Measurements from ENCODE around the gene DDX10.

DNA sequence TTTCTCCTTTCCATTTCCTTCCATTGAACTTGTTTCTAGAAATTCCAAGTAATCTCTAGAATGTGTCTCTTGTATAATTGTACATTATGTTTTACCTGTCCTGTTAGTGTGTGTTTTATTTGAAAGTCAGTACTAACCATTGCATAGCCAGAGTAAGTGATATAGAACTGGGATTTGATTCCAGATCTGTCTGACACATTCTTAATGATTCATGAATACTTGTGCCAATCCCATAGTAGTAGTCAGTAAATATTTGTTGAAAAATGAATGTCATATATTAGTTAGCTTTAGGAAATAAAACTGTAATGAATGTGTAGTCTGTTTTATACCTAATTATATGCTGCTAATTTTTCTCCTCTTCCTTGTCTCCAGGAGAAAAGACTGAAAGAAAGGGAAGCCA is 186.9 kb downstream of the DDX10 start:
- TF ChIP-seq CHD2 (IDR thresholded peaks at IDR 0.05; ENCODE audit: low read length), result no peak
- TF ChIP-seq MAX (IDR thresholded peaks at IDR 0.05), result no peak
- TF ChIP-seq CTCF (IDR thresholded peaks at IDR 0.05; ENCODE audit: control extremely low read depth in 1 of 3, insufficient read depth in 1 of 3, low read depth in 1 of 3, low read length in 3 of 3), result no peak

Measured in H1 (cell line).